Measurements from ENCODE around the gene CTSA.

- TF ChIP-seq CTCF (IDR thresholded peaks at IDR 0.05) (no peak), POLR2A (IDR thresholded peaks at IDR 0.05) (no peak), POLR2AphosphoS5 (IDR thresholded peaks at IDR 0.05) (no peak)
These were observed 47.6 kb upstream of the CTSA start for GRCh38 chr20:45843506-45843905.
